NCI-H2227 (cell line): ENCODE data around the gene MIPOL1.
"Not testable (repeated sequence)": the region's sequence is repeated elsewhere in the genome, so short reads cannot be mapped to it uniquely, and the experiment has no call there.

ENCODE experiments used
- DNase-seq: peaks from one replicate; lab custom pipeline; 2025; ENCODE audit not compliant: unreplicated experiment; lab: John Stamatoyannopoulos, UW

The MIPOL1 gene

GRCh38 chr14:37515771-37516170 is 318.0 kb downstream of the MIPOL1 start:
- no peak for DNase-seq

GRCh38 chr14:37526994-37527393 is 329.3 kb downstream of the MIPOL1 start:
- no peak for DNase-seq

- DNase-seq = no peak
These were observed 342.3 kb downstream of the MIPOL1 start for GRCh38 chr14:37539992-37540391.

GRCh38 chr14:37544407-37544806 is 346.7 kb downstream of the MIPOL1 start:
- no peak for DNase-seq

- DNase-seq = no peak
These were observed 347.4 kb downstream of the MIPOL1 start for GRCh38 chr14:37545174-37545573.

GRCh38 chr14:37546621-37547447 is 349.1 kb downstream of the MIPOL1 start:
- no peak for DNase-seq

- no peak for DNase-seq
These were observed 352.8 kb downstream of the MIPOL1 start for GRCh38 chr14:37550511-37550910.

GRCh38 chr14:37551119-37551518 is 353.4 kb downstream of the MIPOL1 start:
- DNase-seq = no peak

GRCh38 chr14:37553935-37554550 is 356.3 kb downstream of the MIPOL1 start:
- no peak for DNase-seq

- DNase-seq = not testable (repeated sequence)
These were observed 357.9 kb downstream of the MIPOL1 start for GRCh38 chr14:37555596-37555995.

- DNase-seq = no peak
These were observed 361.0 kb downstream of the MIPOL1 start for GRCh38 chr14:37558740-37559139.

- no peak for DNase-seq
These were observed 361.6 kb downstream of the MIPOL1 start for GRCh38 chr14:37559386-37559785.

- DNase-seq = no peak
These were observed 365.5 kb downstream of the MIPOL1 start for GRCh38 chr14:37563189-37563588.

GRCh38 chr14:37565550-37565949 is 367.8 kb downstream of the MIPOL1 start:
- DNase-seq = no peak

GRCh38 chr14:37566811-37567371 is 369.2 kb downstream of the MIPOL1 start:
- no peak for DNase-seq

GRCh38 chr14:37569729-37570128 is 372.0 kb downstream of the MIPOL1 start:
- DNase-seq = no peak

GRCh38 chr14:37571391-37571790 is 373.7 kb downstream of the MIPOL1 start:
- no peak for DNase-seq

GRCh38 chr14:37573356-37573755 is 375.6 kb downstream of the MIPOL1 start:
- no peak for DNase-seq

GRCh38 chr14:37579274-37579673 is 381.5 kb downstream of the MIPOL1 start:
- DNase-seq = peak; percentile 40

GRCh38 chr14:37580146-37580545 is 382.4 kb downstream of the MIPOL1 start:
- DNase-seq = no peak

GRCh38 chr14:37583358-37584210 is 385.8 kb downstream of the MIPOL1 start:
- peak; percentile 81 for DNase-seq
